HepG2 (cell line): Measurements from ENCODE around the gene MYO3B. TPM values are rescaled to one million over a fixed set of nuclear protein-coding genes. Genes with fewer than 3 reads are reported as not detected.

ENCODE experiments used
- CBFB ChIP-seq: sonication (generic); formaldehyde crosslinking; IDR thresholded peaks from 2 replicates; pipeline ENCODE4 v1.4.0; 2020; ENCODE audit warnings: missing genetic modification reagents
- CERS6 ChIP-seq: sonication (generic); formaldehyde crosslinking; IDR thresholded peaks from 2 replicates; pipeline ENCODE4 v1.5.0; 2020; ENCODE audit warnings: missing genetic modification reagents
- ELK4 ChIP-seq: sonication (generic); formaldehyde crosslinking; IDR thresholded peaks from 2 replicates; pipeline ENCODE4 v1.9.0; 2021; ENCODE audit warnings: missing genetic modification reagents, borderline replicate concordance
- GABPA ChIP-seq, 2 experiments: IDR thresholded peaks; 2 replicates each; pipeline ENCODE4 v1.6.1; 2011 to 2016; ENCODE audit warnings: low read depth in 2 of 2, low read length in 1 of 2, missing biosample characterization in 1 of 2, missing genetic modification characterization in 1 of 2
- HCFC1 ChIP-seq: fragments of 150-350 bp; IDR thresholded peaks from 2 replicates; pipeline ENCODE4 v1.6.1; 2014; ENCODE audit warnings: low read depth, low read length
- HNF4A ChIP-seq: sonication (generic); formaldehyde crosslinking; IDR thresholded peaks from 2 replicates; pipeline ENCODE4 v1.4.0; 2020; ENCODE audit warnings: missing genetic modification reagents
- HOXA3 ChIP-seq: sonication (generic); formaldehyde crosslinking; IDR thresholded peaks from 2 replicates; pipeline ENCODE4 v1.5.0; 2020; ENCODE audit warnings: missing genetic modification reagents
- IKZF5 ChIP-seq: IDR thresholded peaks from 2 replicates; pipeline ENCODE4 v1.6.1; 2018; ENCODE audit warnings: missing genetic modification reagents, mild to moderate bottlenecking, missing compliant biosample characterization
- IRF9 ChIP-seq: sonication (generic); formaldehyde crosslinking; IDR thresholded peaks from 2 replicates; pipeline ENCODE4 v1.8.0; 2022; ENCODE audit warnings: missing genetic modification reagents, mild to moderate bottlenecking, borderline replicate concordance
- REPIN1 ChIP-seq: sonication (generic); formaldehyde crosslinking; IDR thresholded peaks from 2 replicates; pipeline ENCODE4 v1.8.0; 2022; ENCODE audit warnings: missing genetic modification reagents, low read depth, mild to moderate bottlenecking, borderline replicate concordance
- SATB2 ChIP-seq: sonication (generic); formaldehyde crosslinking; IDR thresholded peaks from 2 replicates; pipeline ENCODE4 v1.5.0; 2020; ENCODE audit warnings: missing genetic modification reagents
- SMAD3 ChIP-seq: sonication (generic); formaldehyde crosslinking; IDR thresholded peaks from 2 replicates; pipeline ENCODE4 v1.4.0; 2020; ENCODE audit warnings: missing genetic modification reagents
- SNRNP70 ChIP-seq: fragments of 200-400 bp; formaldehyde crosslinking; IDR thresholded peaks from 2 replicates; pipeline ENCODE4 v1.6.1; 2017; ENCODE audit warnings: mild to moderate bottlenecking, low read depth, low read length, moderate library complexity
- THAP11 ChIP-seq: IDR thresholded peaks from 2 replicates; pipeline ENCODE4 v1.6.1; 2016; ENCODE audit warnings: missing biosample characterization, missing genetic modification reagents
- ZBTB37 ChIP-seq: sonication (generic); formaldehyde crosslinking; IDR thresholded peaks from 2 replicates; pipeline ENCODE4 v1.4.0; 2020; ENCODE audit warnings: mild to moderate bottlenecking, missing genetic modification reagents
- ZEB1 ChIP-seq: IDR thresholded peaks from 2 replicates; pipeline ENCODE4 v1.6.1; 2012; ENCODE audit warnings: mild to moderate bottlenecking, low read depth, inconsistent platforms; ENCODE audit not compliant: insufficient replicate concordance
- ZNF160 ChIP-seq: sonication (generic); formaldehyde crosslinking; IDR thresholded peaks from 2 replicates; pipeline ENCODE4 v1.8.0; 2022; ENCODE audit warnings: mild to moderate bottlenecking, inconsistent platforms, missing genetic modification reagents
- ZNF513 ChIP-seq: sonication (generic); formaldehyde crosslinking; conservative IDR thresholded peaks from 2 replicates; pipeline ENCODE4 v1.5.0; 2020; ENCODE audit warnings: missing genetic modification reagents
- ZNF576 ChIP-seq: sonication (generic); formaldehyde crosslinking; IDR thresholded peaks from 2 replicates; pipeline ENCODE4 v1.4.0; 2020; ENCODE audit warnings: mild to moderate bottlenecking, missing genetic modification reagents
- ZNF607 ChIP-seq: sonication (generic); formaldehyde crosslinking; IDR thresholded peaks from 2 replicates; pipeline ENCODE4 v1.5.1; 2020; ENCODE audit warnings: missing genetic modification reagents, mild to moderate bottlenecking, borderline replicate concordance
- ZNF720 ChIP-seq: sonication (generic); formaldehyde crosslinking; IDR thresholded peaks from 2 replicates; pipeline ENCODE4 v1.4.0; 2020; ENCODE audit warnings: missing genetic modification reagents
- ZNF83 ChIP-seq: sonication (generic); formaldehyde crosslinking; IDR thresholded peaks from 2 replicates; pipeline ENCODE4 v1.4.0; 2020; ENCODE audit warnings: missing genetic modification reagents, mild to moderate bottlenecking, borderline replicate concordance
- polyA plus RNA-seq, 8 experiments: library from polyadenylated mRNA; depleted of rRNA in 3 of 8; stranded (reverse) in 7 of 8; unstranded in 1 of 8; fragments of >200 nt; fragmentation: Illumina TruSeq in 4 of 8; extraction: Trizol in 4 of 8; gene quantifications; 2 replicates each; pipeline versions ENCODE4 v1.2.1 to v1.2.3, GENCODE V29; 2011 to 2016; ENCODE audit warnings: low read depth in 4 of 8, missing spikeins in 1 of 8, mixed read lengths in 1 of 8; ENCODE audit not compliant: insufficient read depth in 1 of 8
- total RNA-seq, 5 experiments: library from RNA; depleted of rRNA; stranded (reverse); fragments of >200 nt; fragmentation: Illumina TruSeq; extraction: Trizol; gene quantifications; 2 replicates each; pipeline ENCODE4 v1.2.3, GENCODE V29; 2016; ENCODE audit warnings: low read depth in 1 of 5

MYO3B gene
- total and polyA plus RNA-seq, 2 of the 13 experiments (the other 11 are each of a cell fraction or from before 2014, with no cell fraction given) = 0.01 TPM; not detected in 1

GRCh38 chr2:170485254-170486026, 307.5 kb downstream of the MYO3B start (continued):
- TF ChIP-seq ZBTB37 = no peak
- TF ChIP-seq HCFC1 = no peak
- no peak for TF ChIP-seq HOXA3 (CRISPR knock-in tag)
- TF ChIP-seq SMAD3 (CRISPR knock-in tag) = no peak
- TF ChIP-seq ZNF607 (CRISPR knock-in tag) = no peak
- no peak for TF ChIP-seq ZEB1
- no peak for TF ChIP-seq IKZF5
- TF ChIP-seq ZNF83 (CRISPR knock-in tag) = no peak
- TF ChIP-seq IRF9 (CRISPR knock-in tag) = no peak
- no peak for TF ChIP-seq ZNF160 (CRISPR knock-in tag)
- peak; percentile 95 for TF ChIP-seq HNF4A (CRISPR knock-in tag)
- TF ChIP-seq ZNF513 (CRISPR knock-in tag) = no peak
- TF ChIP-seq SATB2 (CRISPR knock-in tag) = no peak
- no peak for TF ChIP-seq ZNF576 (CRISPR knock-in tag)
- no peak for TF ChIP-seq ELK4 (CRISPR knock-in tag)
- TF ChIP-seq SNRNP70 = no peak
- no peak for TF ChIP-seq CBFB (CRISPR knock-in tag)
- no peak for TF ChIP-seq GABPA (IDR thresholded peaks at IDR 0.05; ENCODE audit: low read depth, low read length)
- no peak for TF ChIP-seq GABPA (CRISPR knock-in tag; IDR thresholded peaks at IDR 0.05; ENCODE audit: low read depth)
- TF ChIP-seq ZNF720 (CRISPR knock-in tag) = no peak
- no peak for TF ChIP-seq THAP11
- TF ChIP-seq REPIN1 (CRISPR knock-in tag) = peak; percentile 46; the same call in 1 of the 2 replicates
- no peak for TF ChIP-seq CERS6 (CRISPR knock-in tag)
